ENCODE data around the gene TMEM164.
A peak's percentile ranks its signal among the peaks of the same experiment; 100 is the strongest.

TMEM164 gene

DNA sequence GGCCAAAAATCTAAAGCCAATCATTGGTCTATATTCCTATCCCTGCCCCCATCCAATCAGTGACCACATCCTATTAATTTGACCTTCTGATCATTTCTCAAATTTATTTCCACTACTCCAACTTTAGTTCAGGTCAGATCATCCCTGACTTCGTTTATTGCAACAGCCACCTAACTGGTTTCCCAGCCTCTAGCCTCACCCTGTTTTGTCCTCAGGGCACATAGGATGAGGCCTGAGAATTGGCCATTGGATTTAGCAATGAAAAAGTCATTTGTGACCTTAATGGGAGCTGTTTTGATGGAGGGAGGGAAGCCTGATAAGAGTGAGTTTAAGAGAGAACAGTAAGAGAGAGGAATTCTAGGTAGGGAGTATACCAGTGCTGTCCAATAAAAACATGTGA lies 160.0 kb downstream of the TMEM164 start:
- TF ChIP-seq, protein P1, sequence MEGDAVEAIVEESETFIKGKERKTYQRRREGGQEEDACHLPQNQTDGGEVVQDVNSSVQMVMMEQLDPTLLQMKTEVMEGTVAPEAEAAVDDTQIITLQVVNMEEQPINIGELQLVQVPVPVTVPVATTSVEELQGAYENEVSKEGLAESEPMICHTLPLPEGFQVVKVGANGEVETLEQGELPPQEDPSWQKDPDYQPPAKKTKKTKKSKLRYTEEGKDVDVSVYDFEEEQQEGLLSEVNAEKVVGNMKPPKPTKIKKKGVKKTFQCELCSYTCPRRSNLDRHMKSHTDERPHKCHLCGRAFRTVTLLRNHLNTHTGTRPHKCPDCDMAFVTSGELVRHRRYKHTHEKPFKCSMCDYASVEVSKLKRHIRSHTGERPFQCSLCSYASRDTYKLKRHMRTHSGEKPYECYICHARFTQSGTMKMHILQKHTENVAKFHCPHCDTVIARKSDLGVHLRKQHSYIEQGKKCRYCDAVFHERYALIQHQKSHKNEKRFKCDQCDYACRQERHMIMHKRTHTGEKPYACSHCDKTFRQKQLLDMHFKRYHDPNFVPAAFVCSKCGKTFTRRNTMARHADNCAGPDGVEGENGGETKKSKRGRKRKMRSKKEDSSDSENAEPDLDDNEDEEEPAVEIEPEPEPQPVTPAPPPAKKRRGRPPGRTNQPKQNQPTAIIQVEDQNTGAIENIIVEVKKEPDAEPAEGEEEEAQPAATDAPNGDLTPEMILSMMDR (conservative IDR thresholded peaks at IDR 0.05; ENCODE audit: low read length): no peak
- no peak overlapping the region for H3K4me3 ChIP-seq (ENCODE audit: low read length)
- DNase-seq (ENCODE audit: low read depth): no peak

DNA sequence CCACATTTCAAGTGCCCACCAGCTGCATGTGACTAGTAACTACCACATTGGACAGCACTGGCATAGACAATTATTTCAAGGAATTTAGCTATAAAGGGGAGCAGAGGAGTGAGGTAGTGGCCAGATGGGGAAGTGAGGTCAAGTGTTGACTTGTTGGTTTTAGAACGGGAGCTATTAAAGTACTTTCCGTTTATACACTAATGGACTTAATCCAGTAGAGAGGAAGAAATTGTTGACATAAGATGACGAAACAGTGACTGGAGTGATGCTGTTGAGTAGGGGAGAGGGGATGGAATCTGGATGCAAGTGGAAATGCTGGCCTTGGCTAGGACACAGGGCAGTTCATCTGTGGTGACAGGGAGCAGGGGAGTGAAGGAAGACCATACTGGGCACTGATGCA lies 160.6 kb downstream of the TMEM164 start:
- no peak overlapping the region for H3K4me3 ChIP-seq (ENCODE audit: low read length)
- DNase-seq (ENCODE audit: low read depth): no peak
- TF ChIP-seq, protein P1 (conservative IDR thresholded peaks at IDR 0.05; ENCODE audit: low read length): no peak

DNA sequence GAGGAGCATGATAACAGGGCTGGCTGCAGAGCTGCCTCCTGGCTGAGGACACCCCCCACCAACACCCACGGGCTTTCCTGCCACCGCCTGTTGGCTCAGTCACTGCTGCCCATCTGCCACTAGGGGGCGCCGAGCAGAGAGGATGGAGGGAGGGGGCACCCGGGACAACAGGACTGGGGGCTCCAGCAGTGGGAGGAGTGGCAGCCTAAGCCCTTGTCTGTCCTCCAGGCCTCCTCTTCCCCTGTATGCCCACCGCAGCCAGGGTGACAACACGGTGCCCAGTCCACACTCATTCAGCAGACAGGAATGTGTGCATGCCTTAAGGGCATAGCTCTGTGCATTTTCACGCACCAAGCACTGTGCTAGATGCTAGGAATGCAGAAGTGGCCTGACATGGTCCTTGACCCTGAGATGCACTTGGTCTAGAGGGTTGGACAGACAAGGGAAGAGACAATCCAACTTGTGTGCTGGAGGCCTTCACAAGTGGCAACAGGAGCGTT lies 165.1 kb downstream of the TMEM164 start:
- H3K4me3 ChIP-seq (ENCODE audit: low read length): no peak overlapping the region
- TF ChIP-seq, protein P1 (conservative IDR thresholded peaks at IDR 0.05; ENCODE audit: low read length): peak; percentile 28
- DNase-seq (ENCODE audit: low read depth): peak; percentile 18

DNA sequence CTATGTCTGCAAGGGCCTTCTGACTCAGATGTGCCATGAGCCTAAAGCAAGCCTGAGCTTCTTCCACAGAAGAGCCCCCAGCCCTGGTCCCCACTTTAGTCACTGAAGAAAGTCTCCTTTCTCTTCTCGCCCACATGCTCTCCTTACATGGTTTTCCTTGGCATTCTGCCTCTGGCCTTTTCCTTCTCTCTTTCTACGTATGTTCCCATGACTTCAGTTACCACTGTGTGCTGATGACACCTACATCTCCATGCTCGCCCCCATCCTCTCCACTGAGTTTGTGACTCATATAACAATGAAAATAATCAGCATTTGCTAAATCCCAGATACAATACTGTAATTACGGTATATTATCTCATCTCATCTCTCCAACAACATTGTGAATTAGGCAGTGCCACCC lies 165.7 kb downstream of the TMEM164 start:
- TF ChIP-seq, protein P1 (conservative IDR thresholded peaks at IDR 0.05; ENCODE audit: low read length): no peak
- peak; percentile 17 for DNase-seq (ENCODE audit: low read depth)
- no peak overlapping the region for H3K4me3 ChIP-seq (ENCODE audit: low read length)

DNA sequence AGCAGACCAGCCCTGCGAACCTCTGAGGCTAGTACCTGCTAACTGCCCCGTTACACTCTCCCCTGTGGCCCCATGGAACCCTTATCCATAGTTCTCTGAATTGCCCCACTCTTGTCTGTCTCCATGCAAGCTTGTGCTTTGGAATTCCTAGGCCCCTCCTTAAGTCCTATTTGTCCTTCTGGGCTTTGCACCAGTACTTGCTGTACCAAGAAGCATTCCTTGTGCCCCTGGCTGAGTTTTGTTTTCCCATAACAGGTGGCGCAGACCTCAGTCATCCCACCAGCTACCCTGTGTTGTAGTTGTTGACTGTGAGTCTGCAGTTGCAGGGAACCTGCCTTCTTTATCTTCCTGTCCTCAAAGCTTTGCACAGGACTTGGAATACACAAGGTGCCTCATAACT lies 167.1 kb downstream of the TMEM164 start:
- TF ChIP-seq, protein P1 (conservative IDR thresholded peaks at IDR 0.05; ENCODE audit: low read length): no peak
- no peak overlapping the region for H3K4me3 ChIP-seq (ENCODE audit: low read length)
- no peak for DNase-seq (ENCODE audit: low read depth)

DNA sequence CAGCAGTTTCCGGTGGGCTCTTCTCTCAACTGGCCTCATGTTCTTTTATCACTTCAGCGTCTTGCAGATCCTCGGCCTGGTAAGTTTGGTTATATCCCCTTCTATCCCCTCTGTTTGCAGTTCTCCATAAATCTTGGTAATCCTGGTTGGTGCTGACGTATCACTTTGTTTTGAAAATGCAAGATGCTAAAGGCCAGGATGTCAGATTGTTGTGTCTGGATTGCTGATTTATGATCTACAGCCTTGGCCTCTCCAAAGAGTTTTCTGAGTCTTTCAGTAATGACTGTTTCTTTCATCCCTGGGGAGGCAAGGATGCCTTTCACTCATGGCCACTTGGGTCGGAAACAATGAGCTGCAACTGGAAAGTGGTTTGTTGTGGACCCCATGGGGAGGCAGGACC lies 168.5 kb downstream of the TMEM164 start:
- no peak overlapping the region for H3K4me3 ChIP-seq (ENCODE audit: low read length)
- no peak for DNase-seq (ENCODE audit: low read depth)
- TF ChIP-seq, protein P1 (conservative IDR thresholded peaks at IDR 0.05; ENCODE audit: low read length): no peak

DNA sequence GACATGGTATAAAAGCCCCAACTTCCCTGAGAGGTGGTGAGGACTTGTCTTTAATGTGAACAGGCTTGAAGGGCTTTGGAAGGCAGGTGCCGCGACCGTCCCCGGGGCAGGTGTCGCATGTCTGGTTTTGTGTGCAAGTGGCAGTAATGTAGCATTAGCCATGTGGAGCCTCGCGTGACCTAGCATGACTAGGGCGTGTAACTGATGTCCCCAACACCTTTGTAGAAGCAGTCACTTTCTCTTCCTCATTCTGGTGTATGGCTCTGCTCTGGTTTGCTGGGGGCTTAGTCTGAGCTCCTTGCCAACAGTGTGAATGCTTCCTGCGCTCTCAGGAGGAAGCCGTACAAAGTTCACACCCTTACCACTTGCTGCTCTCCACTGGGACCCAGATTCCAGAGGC lies 169.3 kb downstream of the TMEM164 start:
- TF ChIP-seq, protein P1 (conservative IDR thresholded peaks at IDR 0.05; ENCODE audit: low read length): no peak
- no peak overlapping the region for H3K4me3 ChIP-seq (ENCODE audit: low read length)
- DNase-seq (ENCODE audit: low read depth): no peak

Data from AG10803 (cell line).